Measurements from ENCODE around the gene OSTF1. TPM values are rescaled to one million over a fixed set of nuclear protein-coding genes. Genes with fewer than 3 reads are reported as not detected.

OSTF1 gene
- total RNA-seq, 1 donor from 2014 or later = 4.4 TPM

DNA sequence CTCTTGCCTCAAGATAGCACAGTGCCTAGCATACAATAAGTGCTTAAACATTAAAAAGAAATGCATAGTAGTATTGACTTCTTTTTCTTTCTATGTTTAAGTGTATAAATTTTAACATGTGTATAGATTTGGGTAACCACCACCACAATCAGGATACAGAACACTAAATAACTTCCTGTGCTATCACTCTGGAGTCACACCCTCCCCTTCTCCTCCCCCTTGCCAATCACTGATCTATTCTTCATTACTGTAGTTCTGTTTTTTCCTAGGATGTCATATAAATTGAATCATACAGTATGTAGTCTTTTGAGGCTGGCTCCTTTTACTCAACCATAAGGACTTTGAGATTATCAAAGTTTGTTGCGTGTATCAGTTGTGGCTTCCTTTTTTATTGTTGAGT is 68.5 kb downstream of the OSTF1 start:
- no peak for DNase-seq (ENCODE audit: low read depth, low spot score)
- Mint-ChIP-seq H3K9me3 (no peaks in the 10 kb centered on the region), H3K4me3 (no peak overlapping the region)

DNA sequence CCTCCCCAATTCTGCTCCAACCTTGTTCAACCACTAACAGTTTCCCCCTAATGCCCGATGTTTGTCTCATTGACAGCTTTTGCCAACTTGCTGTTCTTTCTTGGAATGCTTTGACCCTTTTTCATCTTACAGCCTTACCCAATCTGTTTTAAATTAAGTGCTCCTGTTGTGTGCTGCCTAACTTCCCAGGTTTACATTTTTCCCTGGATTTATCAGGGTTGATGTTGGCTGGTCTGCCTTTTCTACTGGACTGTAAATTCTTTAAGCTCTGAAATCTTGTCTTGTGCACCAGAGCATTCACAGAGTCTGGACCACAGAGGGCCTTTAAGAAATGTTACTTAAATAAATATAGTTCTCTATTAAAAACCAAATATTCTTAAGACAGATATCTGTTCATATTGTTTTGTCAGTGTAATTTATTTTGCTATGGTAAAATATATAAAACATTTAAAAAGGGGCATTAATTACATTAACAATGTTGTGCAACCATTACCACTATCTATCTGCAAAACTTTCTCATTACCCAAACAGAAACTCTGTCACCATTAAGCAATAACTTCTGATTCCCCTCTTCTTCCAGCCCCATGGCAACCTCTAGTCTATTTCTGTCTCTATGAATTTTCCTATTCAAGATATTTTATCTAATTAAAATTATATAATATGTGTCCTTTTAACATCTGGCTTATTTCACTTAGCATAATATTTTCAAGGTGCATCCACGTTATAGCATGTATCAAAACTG is 73.0 kb downstream of the OSTF1 start:
- Mint-ChIP-seq H3K9me3 (no peaks in the 10 kb centered on the region), H3K4me3 (no peak overlapping the region), H3K27ac (ENCODE audit: unreplicated experiment) (no peak overlapping the region), H3K4me1 (no peaks in the 10 kb centered on the region), H3K27me3 (ENCODE audit: low read depth) (no peaks in the 10 kb centered on the region), H3K36me3 (ENCODE audit: low read depth) (peaks cover 4% of the 10 kb centered on the region)
- TF ChIP-seq, protein P1, sequence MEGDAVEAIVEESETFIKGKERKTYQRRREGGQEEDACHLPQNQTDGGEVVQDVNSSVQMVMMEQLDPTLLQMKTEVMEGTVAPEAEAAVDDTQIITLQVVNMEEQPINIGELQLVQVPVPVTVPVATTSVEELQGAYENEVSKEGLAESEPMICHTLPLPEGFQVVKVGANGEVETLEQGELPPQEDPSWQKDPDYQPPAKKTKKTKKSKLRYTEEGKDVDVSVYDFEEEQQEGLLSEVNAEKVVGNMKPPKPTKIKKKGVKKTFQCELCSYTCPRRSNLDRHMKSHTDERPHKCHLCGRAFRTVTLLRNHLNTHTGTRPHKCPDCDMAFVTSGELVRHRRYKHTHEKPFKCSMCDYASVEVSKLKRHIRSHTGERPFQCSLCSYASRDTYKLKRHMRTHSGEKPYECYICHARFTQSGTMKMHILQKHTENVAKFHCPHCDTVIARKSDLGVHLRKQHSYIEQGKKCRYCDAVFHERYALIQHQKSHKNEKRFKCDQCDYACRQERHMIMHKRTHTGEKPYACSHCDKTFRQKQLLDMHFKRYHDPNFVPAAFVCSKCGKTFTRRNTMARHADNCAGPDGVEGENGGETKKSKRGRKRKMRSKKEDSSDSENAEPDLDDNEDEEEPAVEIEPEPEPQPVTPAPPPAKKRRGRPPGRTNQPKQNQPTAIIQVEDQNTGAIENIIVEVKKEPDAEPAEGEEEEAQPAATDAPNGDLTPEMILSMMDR (conservative IDR thresholded peaks at IDR 0.05) = no peak
- DNase-seq (ENCODE audit: low read depth, low spot score) = no peak

More for the DNA sequence above, 68.5 kb downstream of the OSTF1 start:
- Mint-ChIP-seq H3K27ac (ENCODE audit: unreplicated experiment) (no peak overlapping the region), H3K36me3 (ENCODE audit: low read depth) (no peaks in the 10 kb centered on the region), H3K4me1 (no peaks in the 10 kb centered on the region), H3K27me3 (ENCODE audit: low read depth) (no peaks in the 10 kb centered on the region)
- TF ChIP-seq, protein P1 (conservative IDR thresholded peaks at IDR 0.05) = no peak

DNA sequence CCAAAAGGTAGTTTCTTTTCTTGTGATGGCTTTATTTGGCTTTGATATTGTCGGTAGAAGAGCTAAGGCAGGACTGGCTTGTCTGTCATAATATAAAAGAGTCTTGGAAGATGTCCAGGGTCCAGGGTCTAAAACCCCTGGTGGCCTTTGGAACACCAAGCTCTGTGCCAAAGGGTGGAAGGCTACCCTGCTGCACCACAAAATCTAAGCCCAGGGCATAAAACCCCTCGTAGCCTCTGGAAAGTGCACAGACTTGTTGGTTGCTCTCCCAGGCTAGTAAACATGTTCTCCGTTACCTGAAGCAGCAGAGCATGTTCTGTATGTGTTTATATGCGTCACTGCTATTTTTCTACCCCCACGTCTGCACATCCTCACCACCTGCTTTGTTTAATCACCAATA is 75.5 kb downstream of the OSTF1 start:
- Mint-ChIP-seq H3K9me3 (peaks cover 10% of the 10 kb centered on the region), H3K36me3 (ENCODE audit: low read depth) (peaks cover 9% of the 10 kb centered on the region), H3K27me3 (ENCODE audit: low read depth) (no peaks in the 10 kb centered on the region), H3K4me3 (no peak overlapping the region), H3K27ac (ENCODE audit: unreplicated experiment) (no peak overlapping the region), H3K4me1 (no peaks in the 10 kb centered on the region)
- DNase-seq (ENCODE audit: low read depth, low spot score) = no peak
- TF ChIP-seq, protein P1 (conservative IDR thresholded peaks at IDR 0.05) = no peak

GRCh38 chr9:75164573-75164972 is 76.3 kb downstream of the OSTF1 start:
- TF ChIP-seq, protein P1 (conservative IDR thresholded peaks at IDR 0.05) = no peak
- Mint-ChIP-seq H3K27me3 (ENCODE audit: low read depth) (no peaks in the 10 kb centered on the region), H3K4me1 (no peaks in the 10 kb centered on the region), H3K4me3 (no peak overlapping the region), H3K27ac (ENCODE audit: unreplicated experiment) (no peak overlapping the region), H3K36me3 (ENCODE audit: low read depth) (peaks cover 9% of the 10 kb centered on the region), H3K9me3 (peaks cover 10% of the 10 kb centered on the region)
- no peak for DNase-seq (ENCODE audit: low read depth, low spot score)

DNA sequence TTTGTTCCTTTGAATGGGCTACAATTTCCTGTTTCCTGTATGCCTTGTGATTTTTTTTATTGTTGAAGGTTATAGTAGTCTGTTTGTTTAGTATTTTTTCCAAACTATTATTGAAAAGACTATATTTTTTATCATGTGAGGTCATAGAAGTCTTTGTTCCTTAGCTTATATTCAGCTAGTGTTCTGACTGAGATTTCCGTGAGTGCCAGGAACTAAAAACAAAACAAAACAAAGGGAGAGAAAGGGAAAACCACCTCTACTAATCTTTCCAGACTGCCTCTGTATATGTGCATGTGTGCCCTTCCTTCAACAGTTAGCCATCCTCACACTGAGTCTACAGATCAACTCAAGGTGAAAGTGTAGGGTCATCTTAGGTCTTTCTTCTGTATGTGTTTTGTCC is 79.0 kb downstream of the OSTF1 start:
- H3K9me3 Mint-ChIP-seq = peaks cover 10% of the 10 kb centered on the region
- no peaks in the 10 kb centered on the region for H3K27me3 Mint-ChIP-seq (ENCODE audit: low read depth)
- no peak for DNase-seq (ENCODE audit: low read depth, low spot score)
- TF ChIP-seq, protein P1 (conservative IDR thresholded peaks at IDR 0.05) = no peak
- peaks cover 9% of the 10 kb centered on the region for H3K36me3 Mint-ChIP-seq (ENCODE audit: low read depth)
- no peaks in the 10 kb centered on the region for H3K4me1 Mint-ChIP-seq
- H3K4me3 Mint-ChIP-seq = no peak overlapping the region
- no peak overlapping the region for H3K27ac Mint-ChIP-seq (ENCODE audit: unreplicated experiment)

All from neural crest cell (in vitro differentiated cells).